GM21526 (cell line): ENCODE results near the gene FGF2.
"Not testable (repeated sequence)": the region's sequence is repeated elsewhere in the genome, so short reads cannot be mapped to it uniquely, and the experiment has no call there.

ENCODE experiments used
- ATAC-seq: cut with Tn5 transposase; IDR thresholded peaks from one replicate; pipeline ENCODE4 v1.9.1; 2021; ENCODE audit warnings: moderate library complexity; ENCODE audit not compliant: unreplicated experiment, low FRiP score

The FGF2 gene

GRCh38 chr4:122917731-122918130, 91.1 kb downstream of the FGF2 start:
- no peak for ATAC-seq

- no peak for ATAC-seq
These were observed 93.8 kb downstream of the FGF2 start for GRCh38 chr4:122920473-122920872.

GRCh38 chr4:122921300-122921699, 94.7 kb downstream of the FGF2 start:
- ATAC-seq = no peak

- ATAC-seq = peak; percentile 65
These were observed 95.6 kb downstream of the FGF2 start, which contains the start of gene NUDT6 for GRCh38 chr4:122921971-122922876. NUDT6 (minus strand) TSS chr4:122922597; CDS start chr4:122922572, 25 bp downstream.

GRCh38 chr4:122922877-122923511, 96.4 kb downstream of the FGF2 start:
- ATAC-seq = peak; percentile 97

- ATAC-seq = no peak
These were observed 102.3 kb downstream of the FGF2 start for GRCh38 chr4:122928930-122929329.

- no peak for ATAC-seq
These were observed 104.2 kb downstream of the FGF2 start for GRCh38 chr4:122930862-122931261.

- ATAC-seq = no peak
These were observed 106.1 kb downstream of the FGF2 start for GRCh38 chr4:122932763-122933162.

GRCh38 chr4:122945136-122945535, 118.5 kb downstream of the FGF2 start:
- ATAC-seq = not testable (repeated sequence)

GRCh38 chr4:122946142-122946541, 119.5 kb downstream of the FGF2 start:
- ATAC-seq = no peak
